ENCODE measurements around the gene B3GNT7.
"Not testable (repeated sequence)": the region's sequence is repeated elsewhere in the genome, so short reads cannot be mapped to it uniquely, and the experiment has no call there.

Gene B3GNT7

GRCh38 chr2:231429901-231430300 lies 34.4 kb downstream of the B3GNT7 start:
- TF ChIP-seq ZNF274 (IDR thresholded peaks at IDR 0.05; ENCODE audit: low read depth, low read length) = no peak

GRCh38 chr2:231430437-231430836 lies 34.9 kb downstream of the B3GNT7 start:
- H3K4me3 ChIP-seq (ENCODE audit: low read length) = not testable (repeated sequence)

More at GRCh38 chr2:231429901-231430300, 34.4 kb downstream of the B3GNT7 start:
- H3K4me3 ChIP-seq (ENCODE audit: low read length) = no peak overlapping the region

- no peak for TF ChIP-seq ZNF274 (IDR thresholded peaks at IDR 0.05; ENCODE audit: low read depth, low read length)
Observed at GRCh38 chr2:231431606-231432005, 36.1 kb downstream of the B3GNT7 start.

GRCh38 chr2:231433990-231434389 lies 38.5 kb downstream of the B3GNT7 start:
- no peak for TF ChIP-seq ZNF274 (IDR thresholded peaks at IDR 0.05; ENCODE audit: low read depth, low read length)
- H3K4me3 ChIP-seq (ENCODE audit: low read length) = no peak overlapping the region

More at GRCh38 chr2:231431606-231432005, 36.1 kb downstream of the B3GNT7 start:
- no peak overlapping the region for H3K4me3 ChIP-seq (ENCODE audit: low read length)

GRCh38 chr2:231436957-231437356 lies 41.4 kb downstream of the B3GNT7 start:
- H3K4me3 ChIP-seq (ENCODE audit: low read length) = no peak overlapping the region
- no peak for TF ChIP-seq ZNF274 (IDR thresholded peaks at IDR 0.05; ENCODE audit: low read depth, low read length)

GRCh38 chr2:231449503-231450054 lies 54.1 kb downstream of the B3GNT7 start:
- TF ChIP-seq ZNF274 (IDR thresholded peaks at IDR 0.05; ENCODE audit: low read depth, low read length) = no peak
- no peak overlapping the region for H3K4me3 ChIP-seq (ENCODE audit: low read length)

- H3K4me3 ChIP-seq (ENCODE audit: low read length) = no peak overlapping the region
- no peak for TF ChIP-seq ZNF274 (IDR thresholded peaks at IDR 0.05; ENCODE audit: low read depth, low read length)
Observed at GRCh38 chr2:231450548-231450989, 55.1 kb downstream of the B3GNT7 start.

Data from GM08714 (cell line).